HepG2 (cell line): ENCODE results near the gene RPAP3. TPM values are rescaled to one million over a fixed set of nuclear protein-coding genes. Genes with fewer than 3 reads are reported as not detected.

ENCODE experiments used
- ATAC-seq: fragments of 200-7000 bp; cut with Tn5 transposase; 3 replicates; pipeline ENCODE4 v1.9.1; 2020; ENCODE audit warnings: mild to moderate bottlenecking, moderate library complexity
- BruUV-seq: library from RNA; stranded (reverse); fragments of 400-500 nt; replicated peaks from 2 replicates; lab custom pipeline; 2021; lab: Mats Ljungman, UMichigan
- CTCF ChIA-PET: fragments of 300-600 bp; formaldehyde crosslinking; extraction: SDS; loops from one replicate; lab custom pipeline; 2021; ENCODE audit warnings: low total read pairs, inconsistent platforms, low intra/inter-chr PET ratio; lab: Yijun Ruan, JAX
- POLR2A ChIA-PET: fragments of 350-600 bp; sonication (Branson Sonifier 250); formaldehyde crosslinking; loops from one replicate; lab custom pipeline; 2020; ENCODE audit warnings: antibody characterized with exemption, inconsistent platforms; lab: Yijun Ruan, JAX
- DNase-seq: peaks from one replicate; pipeline ENCODE4 v3.0.0-alpha.2; 2015; ENCODE audit warnings: low spot score
- FAIRE-seq: peaks from 3 replicates; lab custom pipeline; 2011; peaks lifted over from hg19 to GRCh38; lab: Jason Lieb, UNC
- H2AFZ ChIP-seq: one replicate; pipeline ENCODE4 v1.6.1; 2011; ENCODE audit warnings: low read length, inconsistent platforms
- H3K27ac ChIP-seq: fragments of 300-600 bp; 3 replicates; pipeline ENCODE4 v1.8.0; 2011; ENCODE audit warnings: mixed run types, mild to moderate bottlenecking, mixed read lengths, low read length, inconsistent platforms; ENCODE audit not compliant: insufficient read depth; ENCODE audit errors: extremely low read length
- H3K27me3 ChIP-seq, 2 experiments: fragments of 200-600 bp in 1 of 2; 2 replicates in 1 of 2; 3 replicates in 1 of 2; pipeline versions ENCODE4 v1.6.0 to v1.8.0; 2011; ENCODE audit warnings: low read length in 2 of 2, mild to moderate bottlenecking in 2 of 2, moderate library complexity in 2 of 2, inconsistent platforms in 1 of 2; ENCODE audit not compliant: insufficient read depth in 2 of 2, control insufficient read depth in 1 of 2
- H3K36me3 ChIP-seq, 2 experiments: fragments of 200-600 bp in 1 of 2; replicated peaks in 1 of 2; 2 replicates in 1 of 2; 3 replicates in 1 of 2; pipeline versions ENCODE4 v1.5.1 to v1.8.0; 2011; ENCODE audit warnings: low read length in 2 of 2, inconsistent platforms in 1 of 2; ENCODE audit not compliant: insufficient read depth in 2 of 2, control insufficient read depth in 1 of 2
- H3K4me1 ChIP-seq: 2 replicates; pipeline ENCODE4 v1.5.1; 2012; ENCODE audit warnings: low read length, inconsistent platforms; ENCODE audit not compliant: insufficient read depth
- H3K4me2 ChIP-seq: 2 replicates; pipeline ENCODE4 v1.6.0; 2011; ENCODE audit warnings: low read depth, low read length, inconsistent platforms
- H3K4me3 ChIP-seq, 3 experiments: fragments of 200-600 bp in 1 of 3; sonication (generic), shearing (Covaris generic) in 1 of 3; replicated peaks in 1 of 3; 2 replicates each; pipeline ENCODE4 v1.5.1; 2011 to 2016; ENCODE audit warnings: low read length in 3 of 3, inconsistent platforms in 2 of 3, low read depth in 2 of 3, mild to moderate bottlenecking in 2 of 3, control low read depth in 1 of 3, mixed read lengths in 1 of 3; ENCODE audit not compliant: insufficient read depth in 1 of 3
- H3K79me2 ChIP-seq: one replicate; pipeline ENCODE4 v1.6.1; 2011; ENCODE audit warnings: low read length, inconsistent platforms; ENCODE audit not compliant: insufficient read depth
- H3K9ac ChIP-seq: 2 replicates; pipeline ENCODE4 v1.6.0; 2011; ENCODE audit warnings: mild to moderate bottlenecking, low read depth, low read length, inconsistent platforms; ENCODE audit not compliant: insufficient read depth
- H3K9me3 ChIP-seq: 2 replicates; pipeline ENCODE4 v1.5.1; 2012; ENCODE audit warnings: mild to moderate bottlenecking, low read length
- H4K20me1 ChIP-seq: 2 replicates; pipeline ENCODE4 v1.6.0; 2011; ENCODE audit warnings: inconsistent platforms, mild to moderate bottlenecking, low read length, moderate library complexity; ENCODE audit not compliant: insufficient read depth
- ATAD3A ChIP-seq: sonication (generic); formaldehyde crosslinking; IDR thresholded peaks from 2 replicates; pipeline ENCODE4 v1.4.0; 2020; ENCODE audit warnings: missing genetic modification reagents
- CREM ChIP-seq, 2 experiments: sonication (generic) in 1 of 2; formaldehyde crosslinking in 1 of 2; IDR thresholded peaks; 2 replicates each; pipeline versions ENCODE4 v1.4.0 to v1.6.1; 2016 to 2020; ENCODE audit warnings: antibody characterized with exemption in 1 of 2, mild to moderate bottlenecking in 1 of 2, missing genetic modification reagents in 1 of 2
- ERF ChIP-seq: IDR thresholded peaks from 2 replicates; pipeline ENCODE4 v1.6.1; 2018; ENCODE audit warnings: missing biosample characterization, missing genetic modification reagents
- ETV6 ChIP-seq: sonication (generic); formaldehyde crosslinking; conservative IDR thresholded peaks from 2 replicates; pipeline ENCODE4 v1.4.0; 2020; ENCODE audit warnings: missing genetic modification reagents
- HNRNPLL ChIP-seq: fragments of 200-400 bp; formaldehyde crosslinking; IDR thresholded peaks from 2 replicates; pipeline ENCODE4 v1.6.1; 2017; ENCODE audit warnings: mild to moderate bottlenecking, low read depth, low read length; ENCODE audit not compliant: poor library complexity, severe bottlenecking
- MAZ ChIP-seq, 2 experiments: sonication (generic) in 1 of 2; formaldehyde crosslinking in 1 of 2; IDR thresholded peaks; 2 replicates each; pipeline versions ENCODE4 v1.5.0 to v1.6.1; 2012 to 2020; ENCODE audit warnings: low read depth in 2 of 2, mild to moderate bottlenecking in 2 of 2, borderline replicate concordance in 1 of 2, improper control_type of control experiment in 1 of 2, low read length in 1 of 2, missing genetic modification reagents in 1 of 2, moderate library complexity in 1 of 2
- NCOR1 ChIP-seq: fragments of 200-600 bp; sonication (generic); IDR thresholded peaks from 2 replicates; pipeline ENCODE4 v1.7.0; 2017; ENCODE audit warnings: antibody characterized with exemption, low read length, borderline replicate concordance
- SNAPC4 ChIP-seq: sonication (generic); formaldehyde crosslinking; IDR thresholded peaks from 2 replicates; pipeline ENCODE4 v1.4.0; 2020; ENCODE audit warnings: mild to moderate bottlenecking, missing genetic modification reagents
- TBX3 ChIP-seq: fragments of 450-650 bp; IDR thresholded peaks from 2 replicates; pipeline ENCODE4 v1.6.1; 2017; ENCODE audit warnings: antibody characterized with exemption, mild to moderate bottlenecking, inconsistent platforms, borderline replicate concordance
- ZBTB37 ChIP-seq: sonication (generic); formaldehyde crosslinking; IDR thresholded peaks from 2 replicates; pipeline ENCODE4 v1.4.0; 2020; ENCODE audit warnings: mild to moderate bottlenecking, missing genetic modification reagents
- ZFP37 ChIP-seq: sonication (generic); formaldehyde crosslinking; IDR thresholded peaks from 2 replicates; pipeline ENCODE4 v1.4.0; 2020; ENCODE audit warnings: missing genetic modification reagents, borderline replicate concordance
- ZNF121 ChIP-seq: sonication (generic); formaldehyde crosslinking; IDR thresholded peaks from 2 replicates; pipeline ENCODE4 v1.5.0; 2020; ENCODE audit warnings: mild to moderate bottlenecking, missing genetic modification reagents
- ZNF432 ChIP-seq: sonication (generic); formaldehyde crosslinking; IDR thresholded peaks from 2 replicates; pipeline ENCODE4 v1.5.0; 2020; ENCODE audit warnings: missing genetic modification reagents, mild to moderate bottlenecking, borderline replicate concordance
- ZNF614 ChIP-seq: IDR thresholded peaks from 2 replicates; pipeline ENCODE4 v1.6.1; 2018; ENCODE audit warnings: missing biosample characterization, missing genetic modification reagents, inconsistent platforms, borderline replicate concordance
- ZNF737 ChIP-seq: sonication (generic); formaldehyde crosslinking; IDR thresholded peaks from 2 replicates; pipeline ENCODE4 v1.5.0; 2020; ENCODE audit warnings: missing genetic modification reagents, mild to moderate bottlenecking, borderline replicate concordance
- ZUFSP ChIP-seq: sonication (generic); formaldehyde crosslinking; IDR thresholded peaks from 2 replicates; pipeline ENCODE4 v1.9.0; 2021; ENCODE audit warnings: missing genetic modification reagents, mild to moderate bottlenecking, borderline replicate concordance
- WGBS: methylation state at CpG from one replicate; pipeline ENCODE4 v1.1.6; 2017; ENCODE audit warnings: low lambda C conversion rate; 5-methylcytosine and 5-hydroxymethylcytosine counted together
- in situ Hi-C: cut with HindIII; loops from 2 replicates; pipeline ENCODE4 v1.10.0; 2017; ENCODE audit warnings: low pct_unique_long_range_greater_than_20kb; ENCODE audit not compliant: extremely low pct_ligation_motif_present
- intact Hi-C: fragments of 100-400 bp; cut with micrococcal nuclease; formaldehyde crosslinking; loops from one replicate; pipeline ENCODE4 v1.10.0; 2022; ENCODE audit not compliant: unreplicated experiment
- polyA plus RNA-seq, 8 experiments: library from polyadenylated mRNA; depleted of rRNA in 3 of 8; stranded (reverse) in 7 of 8; unstranded in 1 of 8; fragments of >200 nt; fragmentation: Illumina TruSeq in 4 of 8; extraction: Trizol in 4 of 8; gene quantifications; 2 replicates each; pipeline versions ENCODE4 v1.2.1 to v1.2.3, GENCODE V29; 2011 to 2016; ENCODE audit warnings: low read depth in 4 of 8, missing spikeins in 1 of 8, mixed read lengths in 1 of 8; ENCODE audit not compliant: insufficient read depth in 1 of 8
- total RNA-seq, 5 experiments: library from RNA; depleted of rRNA; stranded (reverse); fragments of >200 nt; fragmentation: Illumina TruSeq; extraction: Trizol; gene quantifications; 2 replicates each; pipeline ENCODE4 v1.2.3, GENCODE V29; 2016; ENCODE audit warnings: low read depth in 1 of 5

The RPAP3 gene
- total and polyA plus RNA-seq, 2 of the 13 experiments (the other 11 are each of a cell fraction or from before 2014, with no cell fraction given), result 8.8 to 32.8 TPM

- H3K27me3 ChIP-seq, result peaks cover 4 to 41% of the 10 kb centered on the region in 2 experiments; a peak in 3 of 5 replicates
- ChIA-PET POLR2A (no interaction called here), CTCF (no interaction called here)
- no TSS peak for BruUV-seq
- no peaks in the 10 kb centered on the region for H3K36me3 ChIP-seq
- TF ChIP-seq ZFP37 (CRISPR knock-in tag) (no peak), ERF (no peak), ETV6 (CRISPR knock-in tag) (no peak), ZUFSP (no peak), CREM (IDR thresholded peaks at IDR 0.05) (no peak), CREM (CRISPR knock-in tag; IDR thresholded peaks at IDR 0.05) (no peak), ATAD3A (CRISPR knock-in tag) (no peak), HNRNPLL (no peak), ZBTB37 (CRISPR knock-in tag) (no peak), ZNF737 (no peak), NCOR1 (no peak), SNAPC4 (CRISPR knock-in tag) (no peak), ZNF121 (CRISPR knock-in tag) (no peak), ZNF614 (CRISPR knock-in tag) (no peak), ZNF432 (no peak), TBX3 (no peak), MAZ (IDR thresholded peaks at IDR 0.05; ENCODE audit: borderline replicate concordance, low read depth, low read length) (no peak), MAZ (CRISPR knock-in tag; IDR thresholded peaks at IDR 0.05; ENCODE audit: low read depth) (no peak)
- intact Hi-C loops (no loop called here), in situ Hi-C loops (no loop called here)
- 58% methylated on average over 2 of the region's 3 CpGs for WGBS
- no peak overlapping the region for H3K4me2 ChIP-seq
- no peak overlapping the region for H2AFZ ChIP-seq
- no peak overlapping the region for H3K4me3 ChIP-seq
- no peak for DNase-seq
- H3K79me2 ChIP-seq, result no peaks in the 10 kb centered on the region
- H3K9ac ChIP-seq, result no peak overlapping the region
- H3K9me3 ChIP-seq, result no peaks in the 10 kb centered on the region
- no peak for FAIRE-seq
- H4K20me1 ChIP-seq, result no peaks in the 10 kb centered on the region
- ATAC-seq, result no peak
- peaks cover 35% of the 10 kb centered on the region for H3K4me1 ChIP-seq
- H3K27ac ChIP-seq, result no peak overlapping the region
Observed at GRCh38 chr12:47754881-47755280, 49.1 kb upstream of the RPAP3 start.
